Karpas-422 (cell line): Measurements from ENCODE around the gene CABLES1. TPM values are rescaled to one million over a fixed set of nuclear protein-coding genes. Genes with fewer than 3 reads are reported as not detected.

ENCODE experiments used
- DNase-seq: peaks from one replicate; pipeline ENCODE4 v3.0.0-alpha.2; 2015
- H2AFZ ChIP-seq: fragments of 200-600 bp; sonication (generic); 2 replicates; pipeline ENCODE4 v1.6.1; 2014; ENCODE audit warnings: antibody characterized with exemption, low read length, mixed read lengths
- H3K27ac ChIP-seq: fragments of 200-600 bp; sonication (generic); 2 replicates; pipeline ENCODE4 v1.5.1; 2014; ENCODE audit warnings: mild to moderate bottlenecking, low read length, moderate library complexity
- H3K27me3 ChIP-seq: fragments of 200-600 bp; sonication (generic); 2 replicates; pipeline ENCODE4 v1.6.1; 2014; ENCODE audit warnings: low read length, mixed read lengths
- H3K36me3 ChIP-seq: fragments of 200-600 bp; sonication (generic); 2 replicates; pipeline ENCODE4 v1.6.1; 2014; ENCODE audit warnings: low read length, mixed read lengths; ENCODE audit not compliant: insufficient read depth
- H3K4me1 ChIP-seq: fragments of 200-600 bp; sonication (generic); 2 replicates; pipeline ENCODE4 v1.6.1; 2014; ENCODE audit warnings: mild to moderate bottlenecking, low read length, mixed read lengths
- H3K4me2 ChIP-seq: fragments of 200-600 bp; sonication (generic); 2 replicates; pipeline ENCODE4 v1.6.1; 2014; ENCODE audit warnings: low read length, low read depth, mild to moderate bottlenecking; ENCODE audit not compliant: poor library complexity, severe bottlenecking
- H3K4me3 ChIP-seq: fragments of 200-600 bp; sonication (generic); 2 replicates; pipeline ENCODE4 v1.5.1; 2014; ENCODE audit warnings: mild to moderate bottlenecking, antibody characterized with exemption, low read length, mixed read lengths
- H3K79me2 ChIP-seq: fragments of 200-600 bp; sonication (generic); 2 replicates; pipeline ENCODE4 v1.6.1; 2014; ENCODE audit warnings: mild to moderate bottlenecking, low read length, mixed read lengths
- H3K9ac ChIP-seq: fragments of 200-600 bp; sonication (generic); 2 replicates; pipeline ENCODE4 v1.6.0; 2014; ENCODE audit warnings: low read length
- H3K9me2 ChIP-seq: fragments of 200-600 bp; sonication (generic), shearing (Covaris generic); replicated peaks from 2 replicates; pipeline ENCODE4 v1.6.0; 2014; ENCODE audit warnings: mild to moderate bottlenecking, low read length, moderate library complexity; ENCODE audit not compliant: insufficient read depth
- H3K9me3 ChIP-seq: fragments of 300-700, 200-600 bp; sonication (generic); 2 replicates; pipeline ENCODE4 v1.6.1; 2014; ENCODE audit warnings: low read length, mixed read lengths
- H4K20me1 ChIP-seq: fragments of 200-600 bp; sonication (generic); 2 replicates; pipeline ENCODE4 v1.6.1; 2014; ENCODE audit warnings: mild to moderate bottlenecking, antibody characterized with exemption, low read length, low read depth; ENCODE audit not compliant: insufficient read depth
- total RNA-seq: library from RNA; depleted of rRNA; stranded (reverse); fragments of >200 nt; shearing (Covaris generic); gene quantifications from 2 replicates; pipeline ENCODE4 v1.2.3, GENCODE V29; 2014; ENCODE audit warnings: low replicate concordance

Gene CABLES1
- total RNA-seq, 1 experiment from 2014 or later = not detected

GRCh38 chr18:23194155-23194996 is 59.1 kb downstream of the CABLES1 start:
- Histone ChIP-seq H4K20me1 (no peaks in the 10 kb centered on the region), H3K79me2 (no peaks in the 10 kb centered on the region), H3K4me3 (no peak overlapping the region), H3K27me3 (no peaks in the 10 kb centered on the region), H3K36me3 (no peaks in the 10 kb centered on the region), H3K9me3 (no peaks in the 10 kb centered on the region), H3K27ac (no peak overlapping the region), H3K9me2 (no peaks in the 10 kb centered on the region), H3K4me2 (no peak overlapping the region), H3K4me1 (peaks cover 4% of the 10 kb centered on the region), H2AFZ (no peak overlapping the region), H3K9ac (no peak overlapping the region)
- DNase-seq = no peak

GRCh38 chr18:23194997-23195957 is 60.0 kb downstream of the CABLES1 start:
- H2AFZ ChIP-seq = no peak overlapping the region
- no peak for DNase-seq
- no peak overlapping the region for H3K9ac ChIP-seq
- no peaks in the 10 kb centered on the region for H3K36me3 ChIP-seq
- no peaks in the 10 kb centered on the region for H4K20me1 ChIP-seq
- H3K4me3 ChIP-seq = no peak overlapping the region
- H3K4me2 ChIP-seq = no peak overlapping the region
- H3K9me3 ChIP-seq = no peaks in the 10 kb centered on the region
- H3K27ac ChIP-seq = no peak overlapping the region
- H3K4me1 ChIP-seq = no peaks in the 10 kb centered on the region
- no peaks in the 10 kb centered on the region for H3K9me2 ChIP-seq
- H3K27me3 ChIP-seq = no peaks in the 10 kb centered on the region
- H3K79me2 ChIP-seq = no peaks in the 10 kb centered on the region

- no peaks in the 10 kb centered on the region for H3K27me3 ChIP-seq
- H3K4me1 ChIP-seq = peaks cover 8% of the 10 kb centered on the region
- no peaks in the 10 kb centered on the region for H3K36me3 ChIP-seq
- no peaks in the 10 kb centered on the region for H3K9me3 ChIP-seq
- H3K4me3 ChIP-seq = no peak overlapping the region
- no peaks in the 10 kb centered on the region for H4K20me1 ChIP-seq
- no peak overlapping the region for H3K9ac ChIP-seq
- H3K9me2 ChIP-seq = no peaks in the 10 kb centered on the region
- no peaks in the 10 kb centered on the region for H3K79me2 ChIP-seq
- DNase-seq = no peak
- no peak overlapping the region for H2AFZ ChIP-seq
- no peak overlapping the region for H3K27ac ChIP-seq
- no peak overlapping the region for H3K4me2 ChIP-seq
Observed at GRCh38 chr18:23196119-23197007, 61.1 kb downstream of the CABLES1 start.

- H3K4me3 ChIP-seq = no peak overlapping the region
- H3K9me2 ChIP-seq = no peaks in the 10 kb centered on the region
- H3K27ac ChIP-seq = no peak overlapping the region
- no peaks in the 10 kb centered on the region for H3K79me2 ChIP-seq
- H3K4me1 ChIP-seq = peaks cover 8% of the 10 kb centered on the region
- H4K20me1 ChIP-seq = no peaks in the 10 kb centered on the region
- H3K4me2 ChIP-seq = no peak overlapping the region
- H2AFZ ChIP-seq = no peak overlapping the region
- DNase-seq = no peak
- H3K9me3 ChIP-seq = no peaks in the 10 kb centered on the region
- no peaks in the 10 kb centered on the region for H3K27me3 ChIP-seq
- no peaks in the 10 kb centered on the region for H3K36me3 ChIP-seq
- no peak overlapping the region for H3K9ac ChIP-seq
Observed at GRCh38 chr18:23198217-23198845, 63.0 kb downstream of the CABLES1 start.

- H2AFZ ChIP-seq = no peak overlapping the region
- no peak overlapping the region for H3K27ac ChIP-seq
- no peaks in the 10 kb centered on the region for H3K27me3 ChIP-seq
- DNase-seq = no peak
- H3K9me2 ChIP-seq = no peaks in the 10 kb centered on the region
- no peaks in the 10 kb centered on the region for H4K20me1 ChIP-seq
- no peak overlapping the region for H3K4me3 ChIP-seq
- no peak overlapping the region for H3K4me2 ChIP-seq
- H3K9me3 ChIP-seq = no peaks in the 10 kb centered on the region
- peaks cover 8% of the 10 kb centered on the region for H3K4me1 ChIP-seq
- H3K36me3 ChIP-seq = no peaks in the 10 kb centered on the region
- no peaks in the 10 kb centered on the region for H3K79me2 ChIP-seq
- H3K9ac ChIP-seq = no peak overlapping the region
Observed at GRCh38 chr18:23200756-23201155, 65.5 kb downstream of the CABLES1 start.

- DNase-seq = no peak
Observed at GRCh38 chr18:23201741-23202140, 66.5 kb downstream of the CABLES1 start.

GRCh38 chr18:23203891-23204432 is 68.7 kb downstream of the CABLES1 start:
- no peaks in the 10 kb centered on the region for H4K20me1 ChIP-seq
- no peak overlapping the region for H3K9ac ChIP-seq
- no peaks in the 10 kb centered on the region for H3K9me2 ChIP-seq
- H3K4me1 ChIP-seq = peaks cover 8% of the 10 kb centered on the region
- no peak overlapping the region for H3K27ac ChIP-seq
- no peaks in the 10 kb centered on the region for H3K36me3 ChIP-seq
- no peaks in the 10 kb centered on the region for H3K9me3 ChIP-seq
- H3K79me2 ChIP-seq = no peaks in the 10 kb centered on the region
- no peak overlapping the region for H2AFZ ChIP-seq
- H3K4me3 ChIP-seq = no peak overlapping the region
- no peak for DNase-seq
- no peaks in the 10 kb centered on the region for H3K27me3 ChIP-seq
- no peak overlapping the region for H3K4me2 ChIP-seq

More at GRCh38 chr18:23201741-23202140, 66.5 kb downstream of the CABLES1 start:
- no peaks in the 10 kb centered on the region for H4K20me1 ChIP-seq
- H2AFZ ChIP-seq = no peak overlapping the region
- H3K36me3 ChIP-seq = no peaks in the 10 kb centered on the region
- no peaks in the 10 kb centered on the region for H3K9me2 ChIP-seq
- no peak overlapping the region for H3K9ac ChIP-seq
- no peaks in the 10 kb centered on the region for H3K27me3 ChIP-seq
- peaks cover 8% of the 10 kb centered on the region for H3K4me1 ChIP-seq
- H3K4me2 ChIP-seq = no peak overlapping the region
- H3K9me3 ChIP-seq = no peaks in the 10 kb centered on the region
- H3K4me3 ChIP-seq = no peak overlapping the region
- no peaks in the 10 kb centered on the region for H3K79me2 ChIP-seq
- H3K27ac ChIP-seq = no peak overlapping the region
